ENCODE results near the gene SEMA3G.

The SEMA3G gene

GRCh38 chr3:52479037-52479876, 34.4 kb upstream of the SEMA3G start:
- no peak for DNase-seq (ENCODE audit: low spot score)

GRCh38 chr3:52477796-52478095, 32.8 kb upstream of the SEMA3G start:
- no peak for DNase-seq (ENCODE audit: low spot score)

GRCh38 chr3:52477076-52477795, 32.3 kb upstream of the SEMA3G start:
- DNase-seq (ENCODE audit: low spot score) = no peak

GRCh38 chr3:52473026-52473425, 28.1 kb upstream of the SEMA3G start:
- DNase-seq (ENCODE audit: low spot score) = no peak

- no peak for DNase-seq (ENCODE audit: low spot score)
These were observed 27.5 kb upstream of the SEMA3G start for GRCh38 chr3:52472239-52473000.

GRCh38 chr3:52471371-52472238, 26.7 kb upstream of the SEMA3G start:
- peak; percentile 59 for DNase-seq (ENCODE audit: low spot score)

- DNase-seq (ENCODE audit: low spot score) = no peak
These were observed 26.0 kb upstream of the SEMA3G start for GRCh38 chr3:52470920-52471319.

GRCh38 chr3:52469001-52469400, 24.1 kb upstream of the SEMA3G start:
- DNase-seq (ENCODE audit: low spot score) = no peak

GRCh38 chr3:52468336-52468735, 23.4 kb upstream of the SEMA3G start:
- no peak for DNase-seq (ENCODE audit: low spot score)

GRCh38 chr3:52463416-52463815, 18.5 kb upstream of the SEMA3G start:
- no peak for DNase-seq (ENCODE audit: low spot score)

GRCh38 chr3:52461874-52462273, 17.0 kb upstream of the SEMA3G start:
- no peak for DNase-seq (ENCODE audit: low spot score)

- DNase-seq (ENCODE audit: low spot score) = no peak
These were observed 14.1 kb upstream of the SEMA3G start for GRCh38 chr3:52458770-52459545.

- no peak for DNase-seq (ENCODE audit: low spot score)
These were observed 13.3 kb upstream of the SEMA3G start for GRCh38 chr3:52458031-52458760.

- no peak for DNase-seq (ENCODE audit: low spot score)
These were observed 11.9 kb upstream of the SEMA3G start for GRCh38 chr3:52456800-52457183.

- DNase-seq (ENCODE audit: low spot score) = no peak
These were observed 11.4 kb upstream of the SEMA3G start for GRCh38 chr3:52456169-52456799.

- peak; percentile 85 for DNase-seq (ENCODE audit: low spot score)
These were observed 10.6 kb upstream of the SEMA3G start, which contains the start of gene NISCH for GRCh38 chr3:52455283-52456168. NISCH (plus strand) TSS chr3:52455604; CDS start chr3:52455642, 38 bp downstream.

- no peak for DNase-seq (ENCODE audit: low spot score)
These were observed 10.0 kb upstream of the SEMA3G start for GRCh38 chr3:52454938-52455282.

GRCh38 chr3:52454250-52454937, 9.5 kb upstream of the SEMA3G start:
- peak; percentile 24 for DNase-seq (ENCODE audit: low spot score)
